ENCODE data around the gene OR2Y1.

The OR2Y1 gene

DNA sequence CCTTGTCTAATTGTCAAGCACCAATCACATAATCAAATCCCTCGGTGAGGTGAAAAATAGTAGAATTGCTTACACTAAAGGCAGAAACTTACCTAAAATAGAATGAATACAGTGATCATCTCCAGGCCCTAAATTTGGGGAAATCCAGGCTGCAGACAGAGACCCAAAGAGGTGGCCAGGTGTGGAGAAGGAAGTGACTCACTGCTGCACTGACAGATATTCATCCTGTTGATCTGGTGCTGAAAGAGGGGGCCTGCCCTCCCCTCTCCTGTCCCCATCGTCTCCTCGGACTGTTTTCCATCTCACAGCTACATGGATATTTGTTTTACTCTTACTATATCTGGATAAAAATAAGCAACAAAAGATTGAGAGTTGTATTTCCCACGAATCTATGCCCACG is 15.9 kb downstream of the OR2Y1 start:
- DNase-seq: no peak
- no peak overlapping the region for H3K27ac ChIP-seq
- no peak overlapping the region for H3K4me3 ChIP-seq (ENCODE audit: low read depth, low read length)
- TF ChIP-seq, protein P1, sequence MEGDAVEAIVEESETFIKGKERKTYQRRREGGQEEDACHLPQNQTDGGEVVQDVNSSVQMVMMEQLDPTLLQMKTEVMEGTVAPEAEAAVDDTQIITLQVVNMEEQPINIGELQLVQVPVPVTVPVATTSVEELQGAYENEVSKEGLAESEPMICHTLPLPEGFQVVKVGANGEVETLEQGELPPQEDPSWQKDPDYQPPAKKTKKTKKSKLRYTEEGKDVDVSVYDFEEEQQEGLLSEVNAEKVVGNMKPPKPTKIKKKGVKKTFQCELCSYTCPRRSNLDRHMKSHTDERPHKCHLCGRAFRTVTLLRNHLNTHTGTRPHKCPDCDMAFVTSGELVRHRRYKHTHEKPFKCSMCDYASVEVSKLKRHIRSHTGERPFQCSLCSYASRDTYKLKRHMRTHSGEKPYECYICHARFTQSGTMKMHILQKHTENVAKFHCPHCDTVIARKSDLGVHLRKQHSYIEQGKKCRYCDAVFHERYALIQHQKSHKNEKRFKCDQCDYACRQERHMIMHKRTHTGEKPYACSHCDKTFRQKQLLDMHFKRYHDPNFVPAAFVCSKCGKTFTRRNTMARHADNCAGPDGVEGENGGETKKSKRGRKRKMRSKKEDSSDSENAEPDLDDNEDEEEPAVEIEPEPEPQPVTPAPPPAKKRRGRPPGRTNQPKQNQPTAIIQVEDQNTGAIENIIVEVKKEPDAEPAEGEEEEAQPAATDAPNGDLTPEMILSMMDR (IDR thresholded peaks at IDR 0.05; ENCODE audit: low read depth, low read length, missing control alignments): no peak
- in situ Hi-C loops (cut with HindIII; ENCODE audit: low pct_ligation_motif_present, low sequenced_read_pairs): no loop called here
- no peaks in the 10 kb centered on the region for H3K36me3 ChIP-seq (replicated peaks)
- H3K27me3 ChIP-seq (replicated peaks): no peaks in the 10 kb centered on the region

DNA sequence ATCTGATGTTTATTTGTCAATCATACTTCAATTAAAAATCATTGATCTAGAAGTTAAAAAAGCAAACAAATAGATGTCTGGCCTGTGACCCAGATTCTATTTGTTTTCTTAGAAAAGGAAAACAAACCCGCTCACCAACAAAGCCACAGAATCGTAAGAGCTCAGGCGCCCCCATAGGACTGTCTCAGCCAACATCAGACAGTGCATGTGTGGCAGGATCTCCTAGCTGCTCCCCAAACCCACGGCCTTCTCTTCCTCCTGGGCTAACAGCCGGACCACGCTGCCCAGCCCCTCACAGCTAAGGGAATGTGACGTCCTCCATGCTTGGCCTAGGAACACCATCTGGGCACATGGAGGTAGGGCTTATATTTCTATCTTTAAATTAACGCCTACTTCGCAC is 19.4 kb downstream of the OR2Y1 start:
- in situ Hi-C loops (cut with HindIII; ENCODE audit: low pct_ligation_motif_present, low sequenced_read_pairs): no loop called here

DNA sequence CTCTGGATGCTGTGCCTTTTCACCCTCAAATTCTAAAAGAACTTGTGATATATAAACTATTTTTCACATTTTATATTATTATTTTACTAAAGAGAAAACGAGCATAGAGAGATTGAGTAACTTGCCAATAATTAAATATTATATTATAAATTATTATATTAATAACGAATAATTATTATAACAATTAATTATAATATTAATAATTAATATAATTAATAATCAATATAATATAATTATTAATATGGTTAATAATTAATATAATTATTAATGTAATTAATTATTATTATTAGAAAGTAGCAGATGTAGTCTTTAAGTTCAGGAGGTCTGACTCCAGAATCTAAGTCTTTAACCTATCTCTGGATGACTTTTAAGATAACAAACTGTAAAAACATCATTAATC is 20.1 kb downstream of the OR2Y1 start:
- no peaks in the 10 kb centered on the region for H3K36me3 ChIP-seq (replicated peaks)
- H3K4me3 ChIP-seq (ENCODE audit: low read depth, low read length): no peak overlapping the region
- DNase-seq: no peak
- H3K27me3 ChIP-seq (replicated peaks): no peaks in the 10 kb centered on the region
- no peak overlapping the region for H3K27ac ChIP-seq
- in situ Hi-C loops (cut with HindIII; ENCODE audit: low pct_ligation_motif_present, low sequenced_read_pairs): no loop called here
- TF ChIP-seq, protein P1 (IDR thresholded peaks at IDR 0.05; ENCODE audit: low read depth, low read length, missing control alignments): no peak

More for the DNA sequence above, 19.4 kb downstream of the OR2Y1 start:
- Histone ChIP-seq H3K27me3 (replicated peaks) (no peaks in the 10 kb centered on the region), H3K27ac (no peak overlapping the region), H3K4me3 (ENCODE audit: low read depth, low read length) (no peak overlapping the region), H3K36me3 (replicated peaks) (no peaks in the 10 kb centered on the region)
- DNase-seq: no peak
- TF ChIP-seq, protein P1 (IDR thresholded peaks at IDR 0.05; ENCODE audit: low read depth, low read length, missing control alignments): no peak

DNA sequence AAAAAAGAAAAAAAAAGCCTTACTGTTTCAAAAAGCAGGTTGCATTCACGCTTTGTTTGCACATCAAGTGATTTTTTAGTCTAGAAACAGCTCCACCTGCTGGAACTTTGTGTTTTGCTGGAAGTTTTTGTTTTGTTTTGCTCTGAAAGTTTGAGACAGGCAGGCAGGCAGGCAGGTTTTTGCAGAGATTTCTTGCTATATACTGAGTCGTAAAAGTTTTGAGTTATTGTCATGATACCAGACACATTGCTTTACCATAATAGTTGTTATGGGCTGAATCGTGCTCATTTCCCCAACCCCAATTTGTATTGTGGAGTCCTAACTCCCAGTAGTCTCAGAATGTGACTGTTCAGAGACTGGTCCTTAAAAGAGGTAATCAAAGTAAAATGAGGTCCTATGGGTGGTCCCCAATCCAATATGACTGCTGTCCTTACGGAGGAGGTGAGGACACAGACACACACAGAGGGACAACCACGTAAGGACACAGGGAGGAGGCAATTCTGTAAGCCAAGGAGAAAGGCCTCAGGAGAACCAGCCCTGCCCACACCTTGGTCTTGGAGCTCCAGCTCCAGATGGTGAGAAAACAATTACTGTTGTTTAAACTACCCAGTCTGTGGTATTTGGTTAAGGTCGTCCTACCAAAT is 20.9 kb downstream of the OR2Y1 start:
- H3K27ac ChIP-seq: no peak overlapping the region
- in situ Hi-C loops (cut with HindIII; ENCODE audit: low pct_ligation_motif_present, low sequenced_read_pairs): no loop called here
- H3K36me3 ChIP-seq (replicated peaks): no peaks in the 10 kb centered on the region
- H3K27me3 ChIP-seq (replicated peaks): no peaks in the 10 kb centered on the region
- peak; percentile 27 for DNase-seq
- H3K4me3 ChIP-seq (ENCODE audit: low read depth, low read length): no peak overlapping the region
- TF ChIP-seq, protein P1 (IDR thresholded peaks at IDR 0.05; ENCODE audit: low read depth, low read length, missing control alignments): peak; percentile 75

DNA sequence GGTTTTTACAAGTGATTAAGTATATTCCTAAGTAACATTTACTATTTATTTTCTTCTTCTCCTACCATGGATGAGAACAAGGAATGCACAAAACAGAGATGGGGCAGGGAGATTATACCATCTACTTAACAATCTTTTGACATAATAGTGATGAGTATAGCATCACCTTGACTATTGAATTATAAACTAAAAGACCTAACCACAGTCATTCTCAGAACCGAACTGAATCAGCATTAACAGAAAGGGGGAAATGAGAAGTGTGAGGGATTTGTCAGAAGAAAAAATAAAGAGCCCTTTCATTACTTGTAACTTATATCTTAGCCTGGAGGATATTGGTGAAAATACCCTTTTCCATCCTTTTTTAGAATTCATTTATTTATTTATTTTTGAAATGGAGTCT is 21.9 kb downstream of the OR2Y1 start:
- DNase-seq: no peak
- H3K27me3 ChIP-seq (replicated peaks): no peaks in the 10 kb centered on the region
- no peak overlapping the region for H3K27ac ChIP-seq
- TF ChIP-seq, protein P1 (IDR thresholded peaks at IDR 0.05; ENCODE audit: low read depth, low read length, missing control alignments): no peak
- in situ Hi-C loops (cut with HindIII; ENCODE audit: low pct_ligation_motif_present, low sequenced_read_pairs): no loop called here
- H3K36me3 ChIP-seq (replicated peaks): no peaks in the 10 kb centered on the region
- H3K4me3 ChIP-seq (ENCODE audit: low read depth, low read length): no peak overlapping the region

DNA sequence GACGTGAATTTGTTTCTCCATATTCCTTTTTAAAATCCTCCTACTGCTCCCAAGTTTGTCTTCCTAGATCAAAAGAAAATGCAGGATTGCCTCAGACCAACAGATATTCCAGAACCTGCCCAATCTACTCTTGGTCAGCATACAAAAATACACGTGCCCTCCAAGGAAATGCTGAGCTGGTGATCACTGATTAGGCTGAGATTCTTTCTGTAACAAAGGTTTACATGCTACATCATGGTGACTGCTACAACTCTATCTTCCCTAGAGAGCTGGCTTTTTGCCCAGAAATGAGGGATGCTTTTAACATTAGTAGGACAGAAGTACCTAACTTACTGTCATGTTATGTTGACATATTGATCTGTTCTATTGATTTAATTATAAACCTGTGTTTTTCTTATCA is 35.5 kb downstream of the OR2Y1 start:
- no peak overlapping the region for H3K4me3 ChIP-seq (ENCODE audit: low read depth, low read length)
- H3K36me3 ChIP-seq (replicated peaks): no peaks in the 10 kb centered on the region
- no peaks in the 10 kb centered on the region for H3K27me3 ChIP-seq (replicated peaks)
- TF ChIP-seq, protein P1 (IDR thresholded peaks at IDR 0.05; ENCODE audit: low read depth, low read length, missing control alignments): no peak
- in situ Hi-C loops (cut with HindIII; ENCODE audit: low pct_ligation_motif_present, low sequenced_read_pairs): no loop called here
- DNase-seq: peak; percentile 64
- H3K27ac ChIP-seq: no peak overlapping the region

Measured in brain microvascular endothelial cell (primary cell).